Pancreas (tissue), 10 donors: Measurements from ENCODE around the gene OR2T35. TPM values are rescaled to one million over a fixed set of nuclear protein-coding genes. Genes with fewer than 3 reads are reported as not detected.

Experiments used
- ATAC-seq, 4 donors: fragments of 200-7000 bp; cut with Tn5 transposase; one replicate each; pipeline versions ENCODE4 v1.8.0 to v1.9.1; 2020; ENCODE audit warnings: mild to moderate bottlenecking in 4 of 4, moderate library complexity in 4 of 4
- DNase-seq, 6 donors: peaks; one replicate each; pipeline ENCODE4 v3.0.0-alpha.2; 2020
- FAIRE-seq: peaks from 2 replicates; lab custom pipeline; 2012; peaks lifted over from hg19 to GRCh38; lab: Jason Lieb, UNC
- H3K27ac ChIP-seq, 4 donors: fragments of 200-600 bp; sonication (generic); 1 replicate in 3 of 4; 2 replicates in 1 of 4; pipeline versions ENCODE4 v1.5.0 to v1.8.0; 2020
- H3K27me3 ChIP-seq, 4 donors: fragments of 200-600 bp; one replicate each; pipeline ENCODE4 v1.8.0; 2021
- H3K36me3 ChIP-seq, 3 donors: fragments of 200-600 bp; sonication (generic) in 1 of 3; one replicate each; pipeline versions ENCODE4 v1.5.0 to v1.8.0; 2020 to 2021
- H3K4me1 ChIP-seq, 3 donors: fragments of 200-600 bp; one replicate each; pipeline ENCODE4 v1.8.0; 2021
- H3K4me3 ChIP-seq, 4 donors: fragments of 200-600 bp; sonication (generic) in 2 of 4; one replicate each; pipeline versions ENCODE4 v1.5.0 to v1.8.0; 2020 to 2021
- H3K9me3 ChIP-seq, 4 donors: fragments of 200-600 bp; one replicate each; pipeline ENCODE4 v1.8.0; 2021
- CTCF ChIP-seq, 4 donors: fragments of 200-600 bp; sonication (generic) in 3 of 4; IDR thresholded peaks; one replicate each; pipeline versions ENCODE4 v1.5.0 to v1.8.0; 2021; ENCODE audit warnings: antibody characterized with exemption in 4 of 4
- WGBS, 2 donors: extraction: QIAGEN DNeasy Blood & Tissue Kit; methylation state at CpG; one replicate each; pipeline ENCODE4 v1.1.7; 2013; 5-methylcytosine and 5-hydroxymethylcytosine counted together
- intact Hi-C, 3 donors: fragments of 100-400 bp; cut with DNase I; formaldehyde crosslinking; loops; one replicate each; pipeline versions ENCODE4 v1.11.1 to v1.14.2; 2022
- polyA plus RNA-seq, 2 donors: library from polyadenylated mRNA; stranded (reverse); fragments of 200-250 nt; gene quantifications; one replicate each; pipeline ENCODE4 v1.2.3, GENCODE V29; 2013
- total RNA-seq, 6 donors: library from RNA; stranded (reverse); fragmentation: NEBNext Ultra II Directional in 4 of 6; extraction: Animal tissue kit (Norgen Biotek cat#: 25700) in 4 of 6; gene quantifications; one replicate each; pipeline versions ENCODE4 v1.2.1 to v1.2.4, GENCODE V29; 2021 to 2023
- donor health status: healthy with polysubstance abuse.
- donor health status: DM: no; HTN: no; CAD: no; lungs with moderate emphysema.
- donor health status: DM: no; HTN: no; CAD: no.
- donor health status: control.
- donor health status: control.
- donor health status: Bipolar disorder and iron deficiency.
- donor health status: DM: yes; HTN: yes; CAD: no.
- donor health status: DM: no; HTN: no; CAD: no.
- donor health status: DM: no; HTN: no; CAD: no.
- donor health status: DM: yes; HTN: yes; CAD: no.

Gene OR2T35
- total and polyA plus RNA-seq, 8 donors: not detected

- peaks cover 0 to 5% (median 0%) of the 10 kb centered on the region in 4 donors for H3K27me3 ChIP-seq
- no peak for FAIRE-seq
- no peaks in the 10 kb centered on the region for H3K9me3 ChIP-seq
- no peak for DNase-seq
- no peaks in the 10 kb centered on the region for H3K36me3 ChIP-seq
- 58 to 68% methylated on average over 1 of the region's 1 CpG for WGBS, 2 donors
- H3K27ac ChIP-seq: no peak overlapping the region
- no peak for ATAC-seq
- TF ChIP-seq CTCF (IDR thresholded peaks at IDR 0.05): no peak
- no peak overlapping the region for H3K4me3 ChIP-seq
- no peaks in the 10 kb centered on the region for H3K4me1 ChIP-seq
- intact Hi-C loops: no loop called here
Measured at GRCh38 chr1:248613742-248614141, 31.3 kb downstream of the OR2T35 start.

GRCh38 chr1:248611883-248612414 lies 33.1 kb downstream of the OR2T35 start:
- TF ChIP-seq CTCF (IDR thresholded peaks at IDR 0.05): no peak
- H3K27ac ChIP-seq: no peak overlapping the region
- intact Hi-C loops: no loop called here
- no peaks in the 10 kb centered on the region for H3K4me1 ChIP-seq
- H3K9me3 ChIP-seq: no peaks in the 10 kb centered on the region
- WGBS, 2 donors: 81 to 87% methylated on average over 4 of the region's 4 CpGs
- ATAC-seq: no peak
- FAIRE-seq: no peak
- DNase-seq: no peak
- peaks cover 0 to 5% (median 0%) of the 10 kb centered on the region in 4 donors for H3K27me3 ChIP-seq
- no peak overlapping the region for H3K4me3 ChIP-seq
- no peaks in the 10 kb centered on the region for H3K36me3 ChIP-seq

GRCh38 chr1:248610301-248610700 lies 34.8 kb downstream of the OR2T35 start:
- no peak for TF ChIP-seq CTCF (IDR thresholded peaks at IDR 0.05)
- FAIRE-seq (no peak), ATAC-seq (no peak), DNase-seq (no peak)
- H3K4me3 ChIP-seq: no peak overlapping the region
- intact Hi-C loops: no loop called here
- no peak overlapping the region for H3K27ac ChIP-seq
- no peaks in the 10 kb centered on the region for H3K36me3 ChIP-seq
- 19 to 25% methylated on average over 3 of the region's 3 CpGs for WGBS, 2 donors
- no peaks in the 10 kb centered on the region for H3K9me3 ChIP-seq
- peaks cover 0 to 5% (median 0%) of the 10 kb centered on the region in 4 donors for H3K27me3 ChIP-seq
- no peaks in the 10 kb centered on the region for H3K4me1 ChIP-seq

- Histone ChIP-seq H3K27me3 (no peaks in the 10 kb centered on the region), H3K4me1 (no peaks in the 10 kb centered on the region), H3K27ac (no peak overlapping the region), H3K4me3 (no peak overlapping the region), H3K9me3 (no peaks in the 10 kb centered on the region), H3K36me3 (no peaks in the 10 kb centered on the region)
- DNase-seq (no peak), ATAC-seq (no peak), FAIRE-seq (no peak)
- intact Hi-C loops: no loop called here
- TF ChIP-seq CTCF (IDR thresholded peaks at IDR 0.05): no peak
- 53 to 66% methylated on average over 8 of the region's 8 CpGs for WGBS, 2 donors
Measured at GRCh38 chr1:248599396-248599795, 45.7 kb downstream of the OR2T35 start.

DNA sequence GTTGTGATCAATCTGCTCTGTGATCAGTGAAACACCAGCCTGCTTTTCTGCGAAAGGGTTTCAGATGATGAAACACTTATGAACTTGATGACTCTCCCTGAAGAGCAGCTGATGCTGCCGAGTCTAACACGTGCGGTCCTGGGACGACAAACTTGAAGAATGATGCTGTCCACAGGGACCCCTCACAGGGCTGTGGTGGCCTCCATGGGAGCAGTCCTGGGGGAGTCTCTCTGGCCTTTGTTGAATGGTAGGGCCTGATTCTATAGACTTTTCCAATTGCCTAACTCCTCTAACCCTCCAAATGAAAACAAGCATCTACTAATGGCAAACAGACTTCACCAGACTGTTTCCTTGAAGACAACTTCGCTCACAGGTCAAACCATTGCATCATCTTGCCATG lies 47.5 kb downstream of the OR2T35 start, which contains the start of gene OR2T10:
OR2T10 (minus strand) TSS at position 112 of the 400 bp plus-strand sequence. CDS start 3,932 bp downstream, outside the sequence.
- TF ChIP-seq CTCF (IDR thresholded peaks at IDR 0.05): no peak
- H3K27me3 ChIP-seq: no peaks in the 10 kb centered on the region
- 63 to 85% methylated on average over 6 of the region's 6 CpGs for WGBS, 2 donors
- H3K4me1 ChIP-seq: no peaks in the 10 kb centered on the region
- H3K9me3 ChIP-seq: no peaks in the 10 kb centered on the region
- ATAC-seq: no peak
- H3K4me3 ChIP-seq: no peak within 1 kb of the TSS
- FAIRE-seq: no peak
- no peak within 1 kb of the TSS for H3K27ac ChIP-seq
- H3K36me3 ChIP-seq: no peaks in the 10 kb centered on the region
- intact Hi-C loops: no loop called here
- no peak for DNase-seq
